Keratinocyte (primary cell): ENCODE measurements around the gene TLL2.

Experiments
- EZH2 ChIP-seq: IDR thresholded peaks from one replicate; pipeline ENCODE4 v1.6.1; 2012; ENCODE audit warnings: inconsistent platforms, mild to moderate bottlenecking, low read length, moderate library complexity
- TF ChIP-seq, protein P1 (sequence below), 3 experiments: IDR thresholded peaks in 1 of 3; conservative IDR thresholded peaks in 1 of 3; optimal IDR thresholded peaks in 1 of 3; 2 replicates in 2 of 3; 3 replicates in 1 of 3; pipeline versions ENCODE3 to v1.5.1; 2011; ENCODE audit warnings: low read length in 3 of 3, mild to moderate bottlenecking in 3 of 3, moderate library complexity in 2 of 3, control low read depth in 1 of 3, inconsistent platforms in 1 of 3; ENCODE audit not compliant: insufficient read depth in 2 of 3; ENCODE audit errors: extremely low read depth in 1 of 3

DNA sequence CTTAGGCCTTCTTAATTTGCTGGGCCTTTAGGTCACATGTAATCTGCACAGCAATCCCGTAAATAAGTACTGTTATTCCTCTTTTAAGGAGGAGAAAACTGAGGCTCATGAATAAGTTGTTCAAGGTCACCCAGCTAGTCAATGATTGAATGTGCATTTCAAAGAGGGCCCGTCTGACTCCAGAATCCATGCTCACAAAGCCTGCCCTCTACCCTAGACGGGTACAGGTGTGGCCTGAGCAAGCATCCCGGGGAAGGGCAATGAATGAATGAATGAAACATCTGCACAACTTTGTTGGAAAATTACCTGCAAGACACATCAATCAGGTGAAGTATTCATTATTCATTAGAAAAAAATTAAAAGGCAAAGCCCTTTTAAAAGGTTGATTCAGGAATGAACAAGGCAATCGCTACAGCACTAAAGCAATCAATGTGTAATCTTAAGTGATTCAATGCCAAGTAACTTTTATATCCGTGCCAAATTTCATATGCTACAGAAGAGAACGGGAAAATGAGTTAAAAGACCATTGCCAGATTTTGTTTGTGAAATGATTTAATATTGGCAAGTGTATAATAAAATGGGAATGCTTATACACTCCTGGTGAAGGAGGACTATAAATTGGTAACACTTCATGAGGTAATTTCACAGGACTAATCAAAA is 61.1 kb downstream of the TLL2 start:
- TF ChIP-seq, protein P1, sequence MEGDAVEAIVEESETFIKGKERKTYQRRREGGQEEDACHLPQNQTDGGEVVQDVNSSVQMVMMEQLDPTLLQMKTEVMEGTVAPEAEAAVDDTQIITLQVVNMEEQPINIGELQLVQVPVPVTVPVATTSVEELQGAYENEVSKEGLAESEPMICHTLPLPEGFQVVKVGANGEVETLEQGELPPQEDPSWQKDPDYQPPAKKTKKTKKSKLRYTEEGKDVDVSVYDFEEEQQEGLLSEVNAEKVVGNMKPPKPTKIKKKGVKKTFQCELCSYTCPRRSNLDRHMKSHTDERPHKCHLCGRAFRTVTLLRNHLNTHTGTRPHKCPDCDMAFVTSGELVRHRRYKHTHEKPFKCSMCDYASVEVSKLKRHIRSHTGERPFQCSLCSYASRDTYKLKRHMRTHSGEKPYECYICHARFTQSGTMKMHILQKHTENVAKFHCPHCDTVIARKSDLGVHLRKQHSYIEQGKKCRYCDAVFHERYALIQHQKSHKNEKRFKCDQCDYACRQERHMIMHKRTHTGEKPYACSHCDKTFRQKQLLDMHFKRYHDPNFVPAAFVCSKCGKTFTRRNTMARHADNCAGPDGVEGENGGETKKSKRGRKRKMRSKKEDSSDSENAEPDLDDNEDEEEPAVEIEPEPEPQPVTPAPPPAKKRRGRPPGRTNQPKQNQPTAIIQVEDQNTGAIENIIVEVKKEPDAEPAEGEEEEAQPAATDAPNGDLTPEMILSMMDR (optimal IDR thresholded peaks at IDR 0.05 in 1 of 3, IDR thresholded peaks at IDR 0.05 in 1 of 3, conservative IDR thresholded peaks at IDR 0.05 in 1 of 3; ENCODE audit: extremely low read depth in 1 of 3, insufficient read depth in 2 of 3, low read length in 3 of 3): no peak
- TF ChIP-seq EZH2: no peak
